Measurements from ENCODE around the gene CFAP47.

DNA sequence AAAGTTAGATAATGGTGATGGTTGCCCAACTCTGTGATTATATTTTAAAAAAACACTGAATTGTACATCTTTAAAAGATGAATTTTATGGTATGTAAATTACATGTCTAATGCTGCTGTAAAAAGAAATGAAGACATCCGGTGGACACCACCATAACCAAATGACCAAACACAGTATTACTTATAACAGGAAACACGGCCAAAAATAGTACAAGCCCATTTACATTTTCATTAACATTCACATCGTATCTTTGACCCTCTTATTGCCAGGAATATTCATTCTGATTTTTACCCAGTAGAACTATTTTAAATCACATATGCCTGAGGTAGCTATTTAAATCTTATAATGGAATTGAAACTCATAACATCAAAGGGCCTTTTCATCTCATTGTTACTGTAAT, 143.2 kb downstream of the CFAP47 start:
- TF ChIP-seq, protein P1, sequence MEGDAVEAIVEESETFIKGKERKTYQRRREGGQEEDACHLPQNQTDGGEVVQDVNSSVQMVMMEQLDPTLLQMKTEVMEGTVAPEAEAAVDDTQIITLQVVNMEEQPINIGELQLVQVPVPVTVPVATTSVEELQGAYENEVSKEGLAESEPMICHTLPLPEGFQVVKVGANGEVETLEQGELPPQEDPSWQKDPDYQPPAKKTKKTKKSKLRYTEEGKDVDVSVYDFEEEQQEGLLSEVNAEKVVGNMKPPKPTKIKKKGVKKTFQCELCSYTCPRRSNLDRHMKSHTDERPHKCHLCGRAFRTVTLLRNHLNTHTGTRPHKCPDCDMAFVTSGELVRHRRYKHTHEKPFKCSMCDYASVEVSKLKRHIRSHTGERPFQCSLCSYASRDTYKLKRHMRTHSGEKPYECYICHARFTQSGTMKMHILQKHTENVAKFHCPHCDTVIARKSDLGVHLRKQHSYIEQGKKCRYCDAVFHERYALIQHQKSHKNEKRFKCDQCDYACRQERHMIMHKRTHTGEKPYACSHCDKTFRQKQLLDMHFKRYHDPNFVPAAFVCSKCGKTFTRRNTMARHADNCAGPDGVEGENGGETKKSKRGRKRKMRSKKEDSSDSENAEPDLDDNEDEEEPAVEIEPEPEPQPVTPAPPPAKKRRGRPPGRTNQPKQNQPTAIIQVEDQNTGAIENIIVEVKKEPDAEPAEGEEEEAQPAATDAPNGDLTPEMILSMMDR (IDR thresholded peaks at IDR 0.05; ENCODE audit: low read length) = no peak
- no peak for TF ChIP-seq EZH2phosphoT487 (IDR thresholded peaks at IDR 0.05; ENCODE audit: low read length)
- TF ChIP-seq EZH2 (optimal IDR thresholded peaks at IDR 0.05; ENCODE audit: low read depth, low read length) = no peak
